H1 (cell line): ENCODE data around the gene GPX4. TPM values are rescaled to one million over a fixed set of nuclear protein-coding genes. Genes with fewer than 3 reads are reported as not detected.

Experiments used
- CTCF ChIA-PET: fragments of 300-600 bp; sonication (Branson Sonifier 250); formaldehyde crosslinking; loops from one replicate; lab custom pipeline; 2021; ENCODE audit not compliant: partially characterized antibody; lab: Charles Lee
- POLR2A ChIA-PET: fragments of 300-600 bp; sonication (Branson Sonifier 250); formaldehyde crosslinking; loops from one replicate; lab custom pipeline; 2021; ENCODE audit warnings: inconsistent platforms; ENCODE audit not compliant: partially characterized antibody; lab: Charles Lee
- DNase-seq, 2 experiments: peaks; one replicate each; pipeline versions ENCODE4 v3.0.0 to v3.0.0-alpha.2; 2010 to 2022; ENCODE audit warnings: low spot score in 2 of 2, low read depth in 1 of 2, mixed read lengths in 1 of 2
- FAIRE-seq: peaks from 2 replicates; lab custom pipeline; 2011; peaks lifted over from hg19 to GRCh38; lab: Jason Lieb, UNC
- H2AFZ ChIP-seq: 2 replicates; pipeline ENCODE4 v1.8.1; 2012; ENCODE audit warnings: low read length, inconsistent platforms
- H2AK5ac ChIP-seq: 2 replicates; pipeline ENCODE4 v1.6.1; 2013; ENCODE audit warnings: low read depth, low read length
- H2BK120ac ChIP-seq: replicated peaks from 2 replicates; pipeline ENCODE3; 2013; ENCODE audit warnings: low read depth, low read length, inconsistent platforms
- H2BK12ac ChIP-seq: 2 replicates; pipeline ENCODE4 v1.6.1; 2013; ENCODE audit warnings: low read depth, low read length
- H2BK15ac ChIP-seq: 2 replicates; pipeline ENCODE4 v1.6.1; 2013; ENCODE audit warnings: low read length
- H2BK20ac ChIP-seq: 2 replicates; pipeline ENCODE4 v1.6.1; 2013; ENCODE audit warnings: low read length
- H2BK5ac ChIP-seq: 2 replicates; pipeline ENCODE4 v1.6.1; 2013; ENCODE audit warnings: low read depth, low read length
- H3K14ac ChIP-seq: 2 replicates; pipeline ENCODE4 v1.6.1; 2013; ENCODE audit warnings: inconsistent platforms; ENCODE audit not compliant: insufficient read length
- H3K18ac ChIP-seq: 2 replicates; pipeline ENCODE4 v1.6.1; 2013; ENCODE audit warnings: low read length; ENCODE audit errors: extremely low read depth
- H3K23ac ChIP-seq: 2 replicates; pipeline ENCODE4 v1.6.1; 2013; ENCODE audit warnings: inconsistent platforms; ENCODE audit not compliant: insufficient read length
- H3K23me2 ChIP-seq: 2 replicates; pipeline ENCODE4 v1.6.1; 2013; ENCODE audit warnings: low read depth, low read length
- H3K27ac ChIP-seq: 2 replicates; pipeline ENCODE4 v1.6.1; 2011; ENCODE audit warnings: low read depth, low read length, inconsistent platforms
- H3K27me3 ChIP-seq, 4 experiments: replicated peaks in 1 of 4; 1 replicate in 1 of 4; 2 replicates in 3 of 4; pipeline versions ENCODE4 v1.6.1 to v1.8.1; 2011 to 2013; ENCODE audit warnings: low read length in 3 of 4, mild to moderate bottlenecking in 3 of 4, inconsistent platforms in 2 of 4, mixed read lengths in 2 of 4, moderate library complexity in 1 of 4; ENCODE audit not compliant: control insufficient read depth in 3 of 4, insufficient read depth in 3 of 4; ENCODE audit errors: extremely low read depth in 1 of 4
- H3K36me3 ChIP-seq, 4 experiments: 2 replicates each; pipeline versions ENCODE4 v1.6.1 to v1.8.1; 2011 to 2013; ENCODE audit warnings: mild to moderate bottlenecking in 4 of 4, low read length in 3 of 4, moderate library complexity in 2 of 4, control low read depth in 1 of 4, inconsistent platforms in 1 of 4; ENCODE audit not compliant: insufficient read depth in 4 of 4, control insufficient read depth in 2 of 4
- H3K4ac ChIP-seq: replicated peaks from 2 replicates; pipeline ENCODE3; 2013; ENCODE audit warnings: low read length, low read depth, mixed read lengths, inconsistent platforms; ENCODE audit not compliant: insufficient read length
- H3K4me1 ChIP-seq, 4 experiments: replicated peaks in 1 of 4; 1 replicate in 1 of 4; 2 replicates in 3 of 4; pipeline versions ENCODE4 v1.6.1 to v1.8.1; 2011 to 2013; ENCODE audit warnings: low read length in 3 of 4, inconsistent platforms in 2 of 4, mixed read lengths in 1 of 4; ENCODE audit not compliant: insufficient read depth in 4 of 4, control insufficient read depth in 3 of 4
- H3K4me2 ChIP-seq, 2 experiments: 2 replicates each; pipeline versions ENCODE4 v1.6.1 to v1.8.1; 2011 to 2013; ENCODE audit warnings: low read depth in 2 of 2, low read length in 2 of 2, control low read depth in 1 of 2, inconsistent platforms in 1 of 2, mild to moderate bottlenecking in 1 of 2; ENCODE audit not compliant: insufficient read depth in 1 of 2
- H3K4me3 ChIP-seq, 4 experiments: fragments of 200-600, 300-600 bp in 1 of 4; sonication (generic), shearing (Covaris generic), sonication (Bioruptor Twin) in 1 of 4; 2 replicates each; pipeline versions ENCODE4 v1.5.1 to v1.8.1; 2011 to 2016; ENCODE audit warnings: low read length in 4 of 4, low read depth in 3 of 4, control low read depth in 2 of 4, inconsistent platforms in 2 of 4, mild to moderate bottlenecking in 2 of 4, mixed read lengths in 1 of 4, moderate library complexity in 1 of 4; ENCODE audit not compliant: insufficient read depth in 2 of 4; ENCODE audit errors: extremely low read depth in 1 of 4
- H3K56ac ChIP-seq: replicated peaks from 2 replicates; pipeline ENCODE3; 2013; ENCODE audit warnings: low read depth, mild to moderate bottlenecking, mixed read lengths, low read length, inconsistent platforms; ENCODE audit not compliant: insufficient read length
- H3K79me1 ChIP-seq: 2 replicates; pipeline ENCODE4 v1.6.1; 2013; ENCODE audit warnings: low read depth, low read length, control low read depth
- H3K79me2 ChIP-seq, 2 experiments: 2 replicates each; pipeline versions ENCODE4 v1.6.1 to v1.8.1; 2012 to 2013; ENCODE audit warnings: low read length in 2 of 2, mild to moderate bottlenecking in 2 of 2, inconsistent platforms in 1 of 2; ENCODE audit not compliant: insufficient read depth in 2 of 2, control insufficient read depth in 1 of 2
- H3K9ac ChIP-seq, 4 experiments: replicated peaks in 1 of 4; 1 replicate in 1 of 4; 2 replicates in 3 of 4; pipeline versions ENCODE4 v1.6.1 to v1.8.1; 2011 to 2013; ENCODE audit warnings: low read depth in 3 of 4, low read length in 3 of 4, control low read depth in 2 of 4, mild to moderate bottlenecking in 2 of 4, moderate library complexity in 2 of 4, inconsistent platforms in 1 of 4; ENCODE audit errors: extremely low read depth in 1 of 4
- H3K9me3 ChIP-seq, 2 experiments: 2 replicates each; pipeline versions ENCODE4 v1.6.1 to v1.8.1; 2012 to 2013; ENCODE audit warnings: mild to moderate bottlenecking in 2 of 2, moderate library complexity in 2 of 2, control low read depth in 1 of 2, inconsistent platforms in 1 of 2, low read depth in 1 of 2, low read length in 1 of 2, mixed read lengths in 1 of 2; ENCODE audit not compliant: insufficient read depth in 2 of 2
- H4K20me1 ChIP-seq, 2 experiments: replicated peaks in 1 of 2; 2 replicates each; pipeline versions ENCODE3 to v1.8.1; 2011 to 2013; ENCODE audit warnings: inconsistent platforms in 2 of 2, low read length in 2 of 2, mild to moderate bottlenecking in 1 of 2; ENCODE audit not compliant: insufficient read depth in 2 of 2, control insufficient read depth in 1 of 2
- H4K5ac ChIP-seq: 2 replicates; pipeline ENCODE4 v1.6.1; 2013; ENCODE audit warnings: low read length, low read depth, mixed read lengths, inconsistent platforms; ENCODE audit not compliant: insufficient read length
- H4K8ac ChIP-seq: 2 replicates; pipeline ENCODE4 v1.8.0; 2013; ENCODE audit warnings: mild to moderate bottlenecking, moderate library complexity, low read length, inconsistent platforms; ENCODE audit not compliant: insufficient read depth; ENCODE audit errors: extremely low read depth
- H4K91ac ChIP-seq: replicated peaks from 2 replicates; pipeline ENCODE3; 2013; ENCODE audit warnings: low read length, mixed read lengths, inconsistent platforms; ENCODE audit not compliant: insufficient read length
- EGR1 ChIP-seq: IDR thresholded peaks from 2 replicates; pipeline ENCODE4 v1.6.1; 2011; ENCODE audit warnings: low read depth, low read length, borderline replicate concordance
- GABPA ChIP-seq: IDR thresholded peaks from 2 replicates; pipeline ENCODE4 v1.6.1; 2011; ENCODE audit warnings: mild to moderate bottlenecking, low read length, moderate library complexity, borderline replicate concordance; ENCODE audit not compliant: insufficient read depth
- KDM1A ChIP-seq: fragments of 200-600, 300-600 bp; sonication (generic); IDR thresholded peaks from 2 replicates; pipeline ENCODE4 v1.7.1; 2016; ENCODE audit warnings: mild to moderate bottlenecking, low read length, borderline replicate concordance
- TAF7 ChIP-seq: optimal IDR thresholded peaks from 2 replicates; pipeline ENCODE3; 2011; ENCODE audit warnings: low read depth, mild to moderate bottlenecking, inconsistent platforms, low read length, moderate library complexity, borderline replicate concordance
- WGBS, 2 experiments: shearing (Covaris generic) in 1 of 2; methylation state at CpG; one replicate each; pipeline versions ENCODE4 v1.1.6 to v1.1.7; 2013 to 2015; ENCODE audit warnings: low lambda C conversion rate in 2 of 2, mixed read lengths in 2 of 2, inconsistent platforms in 1 of 2, low coverage in 1 of 2, missing lambda C conversion rate in 1 of 2; ENCODE audit not compliant: insufficient replicate concordance in 2 of 2, insufficient coverage in 1 of 2, insufficient read length in 1 of 2; ENCODE audit errors: extremely low coverage in 1 of 2, missing lambda C conversion rate in 1 of 2; 5-methylcytosine and 5-hydroxymethylcytosine counted together
- polyA plus RNA-seq, 7 experiments: library from polyadenylated mRNA; depleted of rRNA in 3 of 7; stranded (reverse) in 5 of 7; unstranded in 2 of 7; fragments of >200 nt in 5 of 7; fragments of 200-250 nt in 2 of 7; gene quantifications; 1 replicate in 5 of 7; 2 replicates in 1 of 7; 4 replicates in 1 of 7; pipeline versions ENCODE4 v1.2.1 to v1.2.3, GENCODE V29; 2011 to 2013; ENCODE audit warnings: missing spikeins in 2 of 7, mixed read lengths in 2 of 7
- total RNA-seq: library from RNA; stranded (reverse); fragmentation: NEBNext Ultra II Directional; extraction: Animal tissue kit (Norgen Biotek cat#: 25700); gene quantifications from 2 replicates; pipeline ENCODE4 v1.2.1, GENCODE V29; 2021

The GPX4 gene
- total and polyA plus RNA-seq, 2 of the 8 experiments (the other 6 are each of a cell fraction or from before 2014, with no cell fraction given) = 342 to 693 TPM

GRCh38 chr19:1072371-1073015 is 31.3 kb upstream of the GPX4 start:
- no peak overlapping the region for H2BK15ac ChIP-seq
- DNase-seq (no peak), FAIRE-seq (no peak)
- H4K8ac ChIP-seq = no peak overlapping the region; the same call in 1 of the 2 replicates
- no peaks in the 10 kb centered on the region for H3K79me2 ChIP-seq
- H3K4me3 ChIP-seq = no peak overlapping the region
- H2BK12ac ChIP-seq = 0 out of 2 replicates have a peak overlapping the region, but pooled peaks have one; percentile 17
- ChIA-PET CTCF (interaction anchor here (1.0 to 3.7 kb wide), 9 partner anchors 8 to 172 kb away, joined by 3 to 24 read pairs (median 4); partner anchors contain the start of gene ABCA7), POLR2A (interaction anchor here (0.6 to 7.1 kb wide), 14 partner anchors 8 to 197 kb away, joined by 3 to 52 read pairs (median 6); partner anchors contain the start of genes ABCA7, CIRBP and CNN2)
- no peak overlapping the region for H3K9ac ChIP-seq
- no peak overlapping the region for H3K56ac ChIP-seq
- no peak overlapping the region for H3K4ac ChIP-seq
- H3K23ac ChIP-seq = no peak overlapping the region
- no peak overlapping the region for H2BK5ac ChIP-seq
- H2BK120ac ChIP-seq = no peak overlapping the region
- H2BK20ac ChIP-seq = no peak overlapping the region
- peaks cover 0 to 20% (median 3%) of the 10 kb centered on the region in 4 experiments; a peak in 2 of 8 replicates for H3K36me3 ChIP-seq
- no peak overlapping the region for H4K91ac ChIP-seq
- 93% methylated on average over 11 of the region's 11 CpGs; no CpG with 5 or more reads in 1 of the 2 experiments for WGBS, 2 experiments
- H2AFZ ChIP-seq = no peak overlapping the region
- no peak overlapping the region for H3K27ac ChIP-seq
- peaks cover 0 to 7% (median 3%) of the 10 kb centered on the region in 4 experiments; a peak in 4 of 7 replicates for H3K27me3 ChIP-seq
- H3K79me1 ChIP-seq = peaks cover 5% of the 10 kb centered on the region
- peaks cover 0 to 6% (median 1%) of the 10 kb centered on the region in 4 experiments; a peak in 4 of 7 replicates for H3K4me1 ChIP-seq
- TF ChIP-seq EGR1 (no peak), GABPA (no peak), KDM1A (peak; percentile 90; the same call in 1 of the 2 replicates), TAF7 (no peak)
- H4K5ac ChIP-seq = no peak overlapping the region
- peak overlapping the region; percentile 24; the same call in 1 of the 2 replicates for H2AK5ac ChIP-seq
- no peaks in the 10 kb centered on the region for H3K9me3 ChIP-seq
- no peak overlapping the region for H3K18ac ChIP-seq
- peaks cover 1 to 8% of the 10 kb centered on the region in 2 experiments for H4K20me1 ChIP-seq
- H3K14ac ChIP-seq = no peak overlapping the region
- peak overlapping the region in 1 of 2 experiments; percentile 64; a peak in 1 of 4 replicates for H3K4me2 ChIP-seq
- peaks cover 3% of the 10 kb centered on the region; the same call in 1 of the 2 replicates for H3K23me2 ChIP-seq
